GM12878 (cell line): Measurements from ENCODE around the gene GRM7. TPM values are rescaled to one million over a fixed set of nuclear protein-coding genes. Genes with fewer than 3 reads are reported as not detected.

ENCODE experiments used
- ATAC-seq: fragments of 200-7000 bp; cut with Tn5 transposase; 3 replicates; pipeline ENCODE4 v1.9.1; 2020; ENCODE audit warnings: mild to moderate bottlenecking, moderate library complexity
- BruUV-seq: library from RNA; stranded (reverse); fragments of 400-500 nt; replicated peaks from 2 replicates; lab custom pipeline; 2021; lab: Mats Ljungman, UMichigan
- CTCF ChIA-PET: fragments of 300-600 bp; sonication (Branson Sonifier 250); formaldehyde crosslinking; extraction: SDS; loops from one replicate; lab custom pipeline; 2021; ENCODE audit warnings: inconsistent platforms; lab: Yijun Ruan, JAX
- POLR2A ChIA-PET: fragments of 350-600 bp; formaldehyde crosslinking; extraction: SDS; loops from one replicate; lab custom pipeline; 2021; ENCODE audit warnings: inconsistent platforms; lab: Charles Lee
- RAD21 ChIA-PET: fragments of 300-600 bp; sonication (Branson Sonifier 250); formaldehyde crosslinking; loops from one replicate; lab custom pipeline; 2023; ENCODE audit warnings: antibody characterized with exemption; ENCODE audit not compliant: unreplicated experiment; lab: Charles Lee
- SMC1A ChIA-PET: fragments of 300-600 bp; sonication (Branson Sonifier 250); formaldehyde crosslinking; loops from one replicate; lab custom pipeline; 2023; ENCODE audit not compliant: unreplicated experiment, uncharacterized antibody; lab: Charles Lee
- DNase-seq: peaks from one replicate; pipeline ENCODE4 v3.0.0-alpha.2; 2011; ENCODE audit warnings: low read depth, low spot score
- FAIRE-seq: peaks from 3 replicates; lab custom pipeline; 2011; peaks lifted over from hg19 to GRCh38; lab: Jason Lieb, UNC
- H2AFZ ChIP-seq: 2 replicates; pipeline ENCODE4 v1.6.0; 2011; ENCODE audit warnings: low read depth, low read length, control low read depth; ENCODE audit not compliant: control insufficient read depth
- H3K27ac ChIP-seq: 2 replicates; pipeline ENCODE4 v1.5.1; 2011; ENCODE audit warnings: control low read depth; ENCODE audit not compliant: control insufficient read depth, insufficient read depth
- H3K27me3 ChIP-seq, 2 experiments: replicated peaks in 1 of 2; 2 replicates each; pipeline versions ENCODE4 v1.6.0 to v1.6.1; 2011; ENCODE audit warnings: low read length in 1 of 2; ENCODE audit not compliant: control insufficient read depth in 2 of 2, insufficient read depth in 2 of 2
- H3K36me3 ChIP-seq, 2 experiments: 2 replicates each; pipeline ENCODE4 v1.5.1; 2011; ENCODE audit warnings: low read length in 1 of 2; ENCODE audit not compliant: control insufficient read depth in 2 of 2, insufficient read depth in 2 of 2
- H3K4me1 ChIP-seq: 2 replicates; pipeline ENCODE4 v1.6.1; 2011; ENCODE audit warnings: mild to moderate bottlenecking, low read length, moderate library complexity, mixed read lengths; ENCODE audit not compliant: control insufficient read depth, insufficient read depth
- H3K4me2 ChIP-seq: 2 replicates; pipeline ENCODE4 v1.6.0; 2011; ENCODE audit warnings: control low read depth; ENCODE audit not compliant: control insufficient read depth, insufficient read depth
- H3K4me3 ChIP-seq: fragments of 200-600 bp; sonication (generic); 2 replicates; pipeline ENCODE4 v1.5.1; 2016
- H3K79me2 ChIP-seq: 2 replicates; pipeline ENCODE4 v1.6.0; 2011; ENCODE audit warnings: low read length; ENCODE audit not compliant: control insufficient read depth, insufficient read depth
- H3K9ac ChIP-seq: 2 replicates; pipeline ENCODE4 v1.8.0; 2011; ENCODE audit warnings: low read length, control low read depth, mixed read lengths; ENCODE audit not compliant: control insufficient read depth, insufficient read depth
- H3K9me3 ChIP-seq: replicated peaks from 3 replicates; pipeline ENCODE4 v1.5.1; 2011; ENCODE audit warnings: mild to moderate bottlenecking, low read length; ENCODE audit not compliant: control insufficient read depth, insufficient read depth
- H4K20me1 ChIP-seq: 2 replicates; pipeline ENCODE4 v1.6.0; 2011; ENCODE audit not compliant: control insufficient read depth, insufficient read depth
- FOS ChIP-seq: IDR thresholded peaks from 3 replicates; pipeline ENCODE4 v1.6.1; 2011; ENCODE audit warnings: borderline replicate concordance; ENCODE audit not compliant: insufficient read length; ENCODE audit errors: extremely low read depth
- GABPA ChIP-seq: IDR thresholded peaks from 2 replicates; pipeline ENCODE4 v1.6.1; 2014; ENCODE audit warnings: antibody characterized with exemption, low read depth, mild to moderate bottlenecking, inconsistent platforms
- IRF4 ChIP-seq: IDR thresholded peaks from 2 replicates; pipeline ENCODE4 v1.6.1; 2011; ENCODE audit warnings: low read depth, low read length
- LARP7 ChIP-seq: fragments of 450-650 bp; IDR thresholded peaks from 2 replicates; pipeline ENCODE4 v1.6.1; 2017; ENCODE audit warnings: mild to moderate bottlenecking
- MYB ChIP-seq: fragments of 150-350 bp; IDR thresholded peaks from 2 replicates; pipeline ENCODE4 v1.6.1; 2014; ENCODE audit warnings: mild to moderate bottlenecking, low read depth, low read length, borderline replicate concordance
- NKRF ChIP-seq: fragments of 450-650 bp; conservative IDR thresholded peaks from 2 replicates; pipeline ENCODE4 v1.6.1; 2017; ENCODE audit warnings: mild to moderate bottlenecking, moderate library complexity
- PAX8 ChIP-seq: fragments of 450-650 bp; IDR thresholded peaks from 2 replicates; pipeline ENCODE4 v1.6.1; 2017; ENCODE audit warnings: mild to moderate bottlenecking, moderate library complexity
- RAD51 ChIP-seq: fragments of 450-650 bp; IDR thresholded peaks from 2 replicates; pipeline ENCODE4 v1.6.1; 2016; ENCODE audit warnings: moderate library complexity, mild to moderate bottlenecking, inconsistent platforms
- REST ChIP-seq: IDR thresholded peaks from 2 replicates; pipeline ENCODE4 v1.6.1; 2012; ENCODE audit warnings: mild to moderate bottlenecking, low read depth, low read length
- TCF7 ChIP-seq: IDR thresholded peaks from 2 replicates; pipeline ENCODE4 v1.6.1; 2014; ENCODE audit warnings: antibody characterized with exemption, borderline replicate concordance
- ZBTB11 ChIP-seq: fragments of 450-650 bp; formaldehyde crosslinking; IDR thresholded peaks from 2 replicates; pipeline ENCODE4 v1.5.0; 2022; ENCODE audit warnings: mild to moderate bottlenecking, missing genetic modification characterization
- ZNF687 ChIP-seq: fragments of 450-650 bp; IDR thresholded peaks from 2 replicates; pipeline ENCODE4 v1.6.1; 2017; ENCODE audit warnings: mild to moderate bottlenecking, moderate library complexity
- WGBS: methylation state at CpG from one replicate; pipeline ENCODE4 v1.1.6; 2016; ENCODE audit warnings: low lambda C conversion rate; ENCODE audit not compliant: insufficient replicate concordance, insufficient coverage; ENCODE audit errors: missing lambda C conversion rate; 5-methylcytosine and 5-hydroxymethylcytosine counted together
- in situ Hi-C: fragments of 300-500 bp; cut with MboI; formaldehyde crosslinking; loops from 9 replicates; pipeline ENCODE4 v1.14.3; 2018; ENCODE audit warnings: mixed read lengths
- intact Hi-C: fragments of 100-400 bp; cut with micrococcal nuclease; formaldehyde crosslinking; loops from one replicate; pipeline ENCODE4 v1.14.2; 2022; ENCODE audit not compliant: unreplicated experiment
- polyA plus RNA-seq, 11 experiments: library from polyadenylated mRNA; depleted of rRNA in 4 of 11; unstranded in 6 of 11; stranded (reverse) in 5 of 11; fragments of >200 nt; fragmentation: Nextera tagmentation in 4 of 11; fragmentation: Illumina TruSeq in 1 of 11; extraction: Ambion mirVana in 4 of 11; extraction: Trizol in 1 of 11; gene quantifications; 1 replicate in 1 of 11; 2 replicates in 10 of 11; pipeline versions ENCODE4 v1.2.1 to v1.2.3, GENCODE V29; 2011 to 2016; ENCODE audit warnings: inconsistent platforms in 2 of 11, missing spikeins in 2 of 11, low read depth in 1 of 11
- total RNA-seq, 4 experiments: library from RNA; depleted of rRNA in 3 of 4; stranded (reverse); fragments of >200 nt in 3 of 4; fragmentation: Illumina TruSeq in 1 of 4; extraction: Trizol in 1 of 4; gene quantifications; 2 replicates each; pipeline versions ENCODE4 v1.2.1 to v1.2.3, GENCODE V29; 2013 to 2021

GRM7 gene
- total and polyA plus RNA-seq, 10 of the 15 experiments (the other 5 are each of a cell fraction or from before 2014, with no cell fraction given) = not detected

- Histone ChIP-seq H3K27me3 (no peaks in the 10 kb centered on the region), H2AFZ (no peak overlapping the region), H3K79me2 (no peaks in the 10 kb centered on the region), H3K27ac (no peak overlapping the region), H3K9me3 (no peaks in the 10 kb centered on the region), H3K4me1 (no peaks in the 10 kb centered on the region), H3K36me3 (no peaks in the 10 kb centered on the region), H4K20me1 (no peaks in the 10 kb centered on the region), H3K4me2 (no peak overlapping the region), H3K4me3 (no peak overlapping the region), H3K9ac (no peak overlapping the region)
- WGBS = 13% methylated on average over 4 of the region's 4 CpGs
- POLR2A ChIA-PET = interaction anchor here (0.6 kb wide), 1 partner anchor 531 kb away, joined by 8 read pairs; no protein-coding TSS in a partner anchor
- ATAC-seq = no peak
- SMC1A ChIA-PET = no interaction called here
- intact Hi-C loops (no loop called here), in situ Hi-C loops (no loop called here)
- no peak for DNase-seq
- BruUV-seq = no TSS peak
- RAD21 ChIA-PET = no interaction called here
- CTCF ChIA-PET = interaction anchor here (1.1 kb wide), 1 partner anchor 8 kb away, joined by 3 read pairs; no protein-coding TSS in a partner anchor
- FAIRE-seq = no peak
- TF ChIP-seq IRF4 (no peak), NKRF (no peak), ZNF687 (no peak), LARP7 (no peak), TCF7 (no peak), MYB (no peak), ZBTB11 (no peak), FOS (no peak), RAD51 (no peak), REST (no peak), GABPA (no peak), PAX8 (no peak)
These were observed 546.2 kb downstream of the GRM7 start for GRCh38 chr3:7407107-7407506.
